Measurements from ENCODE around the gene ADAMTSL2.

ADAMTSL2 gene

GRCh38 chr9:133516961-133517350, 17.5 kb upstream of the ADAMTSL2 start:
- DNase-seq (ENCODE audit: low read depth in 1 of 2, low spot score in 1 of 2): no peak
- no peak overlapping the region for H3K4me3 ChIP-seq (replicated peaks; ENCODE audit: insufficient read depth, low read length)
- TF ChIP-seq REST (IDR thresholded peaks at IDR 0.05; ENCODE audit: insufficient replicate concordance, low read depth): no peak
- TF ChIP-seq GABPA (IDR thresholded peaks at IDR 0.05; ENCODE audit: low read depth): no peak
- no peak for TF ChIP-seq CTCF (IDR thresholded peaks at IDR 0.05; ENCODE audit: insufficient read depth, low read length)
- no peak for TF ChIP-seq SPI1 (IDR thresholded peaks at IDR 0.05; ENCODE audit: borderline replicate concordance, low read depth)
- no peak for TF ChIP-seq POLR2AphosphoS5 (IDR thresholded peaks at IDR 0.05; ENCODE audit: low read depth)
- H3K27me3 ChIP-seq (ENCODE audit: insufficient read depth, poor library complexity, severe bottlenecking): peaks cover 2% of the 10 kb centered on the region
- no peak overlapping the region for H3K27ac ChIP-seq (replicated peaks)

- TF ChIP-seq GABPA (IDR thresholded peaks at IDR 0.05; ENCODE audit: low read depth) (no peak), CTCF (IDR thresholded peaks at IDR 0.05; ENCODE audit: insufficient read depth, low read length) (no peak), SPI1 (IDR thresholded peaks at IDR 0.05; ENCODE audit: borderline replicate concordance, low read depth) (no peak), POLR2AphosphoS5 (IDR thresholded peaks at IDR 0.05; ENCODE audit: low read depth) (no peak), REST (IDR thresholded peaks at IDR 0.05; ENCODE audit: insufficient replicate concordance, low read depth) (no peak)
- no peak for DNase-seq (ENCODE audit: low read depth in 1 of 2, low spot score in 1 of 2)
- H3K27me3 ChIP-seq (ENCODE audit: insufficient read depth, poor library complexity, severe bottlenecking): peaks cover 2% of the 10 kb centered on the region
- no peak overlapping the region for H3K27ac ChIP-seq (replicated peaks)
- no peak overlapping the region for H3K4me3 ChIP-seq (replicated peaks; ENCODE audit: insufficient read depth, low read length)
Observed at GRCh38 chr9:133517711-133518110, 16.8 kb upstream of the ADAMTSL2 start.

GRCh38 chr9:133518200-133518599, 16.3 kb upstream of the ADAMTSL2 start:
- TF ChIP-seq GABPA (IDR thresholded peaks at IDR 0.05; ENCODE audit: low read depth) (no peak), CTCF (IDR thresholded peaks at IDR 0.05; ENCODE audit: insufficient read depth, low read length) (no peak), SPI1 (IDR thresholded peaks at IDR 0.05; ENCODE audit: borderline replicate concordance, low read depth) (no peak), POLR2AphosphoS5 (IDR thresholded peaks at IDR 0.05; ENCODE audit: low read depth) (no peak), REST (IDR thresholded peaks at IDR 0.05; ENCODE audit: insufficient replicate concordance, low read depth) (no peak)
- Histone ChIP-seq H3K4me3 (replicated peaks; ENCODE audit: insufficient read depth, low read length) (no peak overlapping the region), H3K27ac (replicated peaks) (no peak overlapping the region), H3K27me3 (ENCODE audit: insufficient read depth, poor library complexity, severe bottlenecking) (peaks cover 2% of the 10 kb centered on the region)
- DNase-seq (ENCODE audit: low read depth in 1 of 2, low spot score in 1 of 2): no peak

Measured in HL-60 (cell line).